ENCODE measurements around the gene C2CD4D. TPM values are rescaled to one million over a fixed set of nuclear protein-coding genes. Genes with fewer than 3 reads are reported as not detected.

C2CD4D gene
- total and polyA plus RNA-seq, 12 donors, result 0.06 to 0.55 (median 0.22) TPM; not detected in 6

DNA sequence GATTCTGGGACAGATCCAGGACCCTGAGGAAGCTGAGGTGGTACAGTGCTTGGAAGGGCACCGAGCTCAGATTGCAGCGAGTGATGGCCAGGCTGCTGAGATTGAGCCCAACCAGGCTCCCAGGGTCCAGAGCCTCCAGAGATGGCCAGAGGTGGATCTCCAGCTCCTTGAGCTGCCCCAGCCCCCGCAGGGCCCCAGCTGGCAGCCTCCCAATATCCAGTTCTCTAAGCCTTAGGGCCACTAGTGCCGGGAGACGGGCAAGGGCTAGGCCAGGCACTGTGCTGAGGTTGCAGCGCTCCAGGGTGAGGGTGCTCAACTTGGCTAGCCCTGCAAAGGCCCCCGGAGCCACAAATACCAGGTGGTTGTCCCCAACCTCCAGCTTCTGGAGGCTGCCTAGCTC is 37.8 kb downstream of the C2CD4D start:
- TF ChIP-seq, protein P1, sequence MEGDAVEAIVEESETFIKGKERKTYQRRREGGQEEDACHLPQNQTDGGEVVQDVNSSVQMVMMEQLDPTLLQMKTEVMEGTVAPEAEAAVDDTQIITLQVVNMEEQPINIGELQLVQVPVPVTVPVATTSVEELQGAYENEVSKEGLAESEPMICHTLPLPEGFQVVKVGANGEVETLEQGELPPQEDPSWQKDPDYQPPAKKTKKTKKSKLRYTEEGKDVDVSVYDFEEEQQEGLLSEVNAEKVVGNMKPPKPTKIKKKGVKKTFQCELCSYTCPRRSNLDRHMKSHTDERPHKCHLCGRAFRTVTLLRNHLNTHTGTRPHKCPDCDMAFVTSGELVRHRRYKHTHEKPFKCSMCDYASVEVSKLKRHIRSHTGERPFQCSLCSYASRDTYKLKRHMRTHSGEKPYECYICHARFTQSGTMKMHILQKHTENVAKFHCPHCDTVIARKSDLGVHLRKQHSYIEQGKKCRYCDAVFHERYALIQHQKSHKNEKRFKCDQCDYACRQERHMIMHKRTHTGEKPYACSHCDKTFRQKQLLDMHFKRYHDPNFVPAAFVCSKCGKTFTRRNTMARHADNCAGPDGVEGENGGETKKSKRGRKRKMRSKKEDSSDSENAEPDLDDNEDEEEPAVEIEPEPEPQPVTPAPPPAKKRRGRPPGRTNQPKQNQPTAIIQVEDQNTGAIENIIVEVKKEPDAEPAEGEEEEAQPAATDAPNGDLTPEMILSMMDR (IDR thresholded peaks at IDR 0.05), result no peak
- TF ChIP-seq POLR2A (IDR thresholded peaks at IDR 0.05), result no peak
- Histone ChIP-seq H3K27ac (no peak overlapping the region), H3K4me3 (no peak overlapping the region), H3K4me1 (replicated peaks in 1 of 2) (no peaks in the 10 kb centered on the region), H3K9me3 (replicated peaks in 1 of 3) (no peaks in the 10 kb centered on the region), H3K27me3 (no peaks in the 10 kb centered on the region), H3K36me3 (replicated peaks in 1 of 2) (no peaks in the 10 kb centered on the region)
- intact Hi-C loops (cut with DNase I), result no loop called here
- no peak for DNase-seq
- 83 to 92% (median 89%) methylated on average over 2 to 7 of the region's 7 CpGs for WGBS, 4 donors

DNA sequence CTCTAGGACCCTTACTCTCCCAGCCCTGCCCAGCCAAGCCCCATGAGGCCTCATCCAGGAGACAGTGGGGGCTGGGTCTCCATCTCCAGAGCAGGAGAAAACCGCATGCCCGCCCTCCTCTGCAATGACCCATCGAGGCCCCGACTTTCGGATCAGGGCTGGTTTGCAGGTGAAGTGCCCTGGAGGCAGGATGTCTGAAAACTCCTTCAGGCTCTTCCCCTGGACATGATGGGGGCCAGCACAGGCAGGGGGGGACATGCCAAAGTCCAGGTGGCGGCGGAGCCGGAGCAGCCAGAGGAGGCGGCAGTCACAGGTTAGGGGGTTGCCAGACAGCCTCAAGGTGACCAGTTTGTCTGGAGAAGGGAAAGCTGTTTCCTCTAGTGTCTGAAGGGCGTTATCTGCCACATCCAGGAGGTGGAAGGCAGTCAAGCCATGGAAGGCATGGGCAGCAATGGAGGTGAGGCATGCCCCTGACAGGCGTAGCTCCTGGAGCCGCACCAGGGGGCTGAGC is 38.3 kb downstream of the C2CD4D start:
- Histone ChIP-seq H3K27ac (no peak overlapping the region), H3K4me1 (replicated peaks in 1 of 2) (no peaks in the 10 kb centered on the region), H3K27me3 (no peaks in the 10 kb centered on the region), H3K4me3 (no peak overlapping the region), H3K9me3 (replicated peaks in 1 of 3) (no peaks in the 10 kb centered on the region), H3K36me3 (replicated peaks in 1 of 2) (no peaks in the 10 kb centered on the region)
- TF ChIP-seq, protein P1 (IDR thresholded peaks at IDR 0.05), result no peak
- TF ChIP-seq POLR2A (IDR thresholded peaks at IDR 0.05), result no peak
- DNase-seq, result no peak
- intact Hi-C loops (cut with DNase I), result no loop called here
- WGBS, 4 donors, result 89 to 98% (median 95%) methylated on average over 6 to 12 of the region's 12 CpGs

DNA sequence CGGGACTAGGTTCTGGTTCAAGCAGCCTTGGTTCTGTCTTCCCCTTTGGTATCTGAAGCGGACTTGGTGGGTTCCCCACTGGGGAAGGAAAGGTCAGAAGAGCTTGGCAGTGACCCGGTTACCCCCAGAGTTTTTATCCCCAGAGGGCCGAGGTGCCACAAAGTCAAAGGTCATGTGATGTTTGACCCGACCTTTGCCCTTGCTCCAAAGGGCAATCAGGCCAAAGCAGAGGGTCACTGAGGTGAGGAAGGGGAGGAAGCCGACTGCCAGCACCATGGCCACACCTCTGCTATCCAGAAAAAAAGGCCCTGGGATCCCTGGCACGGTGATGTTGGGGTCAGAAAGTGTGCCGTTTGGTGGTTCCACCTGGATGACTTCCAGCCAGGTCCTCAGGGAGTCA is 38.8 kb downstream of the C2CD4D start:
- no peak for TF ChIP-seq POLR2A (IDR thresholded peaks at IDR 0.05)
- TF ChIP-seq, protein P1 (IDR thresholded peaks at IDR 0.05), result no peak
- Histone ChIP-seq H3K4me1 (replicated peaks in 1 of 2) (no peaks in the 10 kb centered on the region), H3K27ac (no peak overlapping the region), H3K27me3 (no peaks in the 10 kb centered on the region), H3K9me3 (replicated peaks in 1 of 3) (no peaks in the 10 kb centered on the region), H3K36me3 (replicated peaks in 1 of 2) (no peaks in the 10 kb centered on the region), H3K4me3 (no peak overlapping the region)
- intact Hi-C loops (cut with DNase I), result no loop called here
- no peak for DNase-seq
- 45 to 69% (median 56%) methylated on average over 5 to 8 of the region's 8 CpGs for WGBS, 4 donors

DNA sequence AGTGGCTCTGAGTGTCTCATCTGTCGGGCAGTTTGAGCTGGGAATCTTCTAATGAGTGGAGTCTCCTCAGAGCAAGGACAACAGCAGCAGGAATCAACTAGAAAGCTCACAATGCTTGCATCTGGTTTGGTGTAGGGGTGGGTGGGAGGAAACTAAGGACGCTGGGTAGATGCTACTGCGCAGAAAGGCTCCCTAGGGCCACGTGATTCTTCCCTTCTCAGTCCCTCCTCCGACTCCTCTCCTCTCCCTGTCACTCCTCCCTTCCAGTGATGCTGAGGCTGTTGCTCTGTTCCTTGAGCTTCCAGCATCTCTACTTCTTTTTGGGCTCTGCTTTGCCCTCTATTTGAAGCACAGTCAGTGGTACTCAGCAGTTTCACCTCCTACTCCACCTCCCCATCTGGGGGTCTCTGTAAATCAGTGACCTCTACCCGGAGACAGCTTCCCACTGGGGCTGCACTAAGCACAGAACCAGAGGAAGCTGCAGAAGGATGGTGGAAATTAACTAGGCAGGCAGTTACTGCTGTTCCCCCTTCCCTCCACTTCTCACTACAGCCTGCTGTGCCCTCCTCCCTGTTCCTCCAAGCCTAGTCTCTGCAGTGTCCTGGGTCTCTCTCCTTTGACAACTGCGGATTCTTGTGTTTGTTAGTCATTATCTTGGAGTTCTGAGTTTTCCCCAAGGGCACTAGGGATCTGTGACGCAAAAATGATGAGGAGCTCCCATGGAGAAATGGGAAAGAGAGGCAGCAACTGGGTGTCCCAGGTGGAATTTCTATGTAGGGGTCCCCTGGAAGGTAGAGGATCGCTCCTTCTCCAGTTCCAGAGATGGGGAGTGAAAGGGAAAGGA is 40.2 kb downstream of the C2CD4D start:
- Histone ChIP-seq H3K9me3 (replicated peaks in 1 of 3) (no peaks in the 10 kb centered on the region), H3K36me3 (replicated peaks in 1 of 2) (no peaks in the 10 kb centered on the region), H3K27ac (no peak overlapping the region), H3K4me3 (no peak overlapping the region), H3K27me3 (no peaks in the 10 kb centered on the region), H3K4me1 (replicated peaks in 1 of 2) (no peaks in the 10 kb centered on the region)
- WGBS, 4 donors, result 53 to 59% (median 55%) methylated on average over 9 of the region's 9 CpGs
- DNase-seq, result no peak
- TF ChIP-seq POLR2A (IDR thresholded peaks at IDR 0.05), result no peak
- TF ChIP-seq, protein P1 (IDR thresholded peaks at IDR 0.05), result no peak
- intact Hi-C loops (cut with DNase I), result no loop called here
